Hepatocyte (in vitro differentiated cells): ENCODE measurements around the gene KRTAP22-2. TPM values are rescaled to one million over a fixed set of nuclear protein-coding genes. Genes with fewer than 3 reads are reported as not detected.

Experiments
- DNase-seq: peaks from one replicate; pipeline ENCODE4 v3.0.0-alpha.2; 2016; ENCODE audit warnings: low spot score
- H2AFZ ChIP-seq: fragments of 200-600 bp; sonication (generic); 2 replicates; pipeline ENCODE4 v1.6.0; 2016; ENCODE audit warnings: antibody characterized with exemption, mild to moderate bottlenecking
- H3K27ac ChIP-seq: fragments of 200-600 bp; sonication (generic); 2 replicates; pipeline ENCODE4 v1.5.1; 2016; ENCODE audit warnings: mild to moderate bottlenecking
- H3K27me3 ChIP-seq: fragments of 200-600 bp; sonication (generic); 2 replicates; pipeline ENCODE4 v1.6.1; 2016
- H3K36me3 ChIP-seq: fragments of 200-600 bp; sonication (generic); replicated peaks from 2 replicates; pipeline ENCODE4 v1.5.1; 2016; ENCODE audit warnings: low read depth; ENCODE audit not compliant: insufficient read depth
- H3K4me1 ChIP-seq: fragments of 200-600 bp; sonication (generic); 2 replicates; pipeline ENCODE4 v1.5.1; 2016; ENCODE audit warnings: mild to moderate bottlenecking, moderate library complexity; ENCODE audit not compliant: insufficient read depth
- H3K4me2 ChIP-seq: fragments of 200-600 bp; sonication (generic); 2 replicates; pipeline ENCODE4 v1.6.0; 2016
- H3K4me3 ChIP-seq: fragments of 200-600 bp; sonication (generic); 2 replicates; pipeline ENCODE4 v1.5.1; 2016; ENCODE audit warnings: mild to moderate bottlenecking
- H3K79me2 ChIP-seq: fragments of 200-600 bp; sonication (generic); 2 replicates; pipeline ENCODE4 v1.6.0; 2017; ENCODE audit warnings: mild to moderate bottlenecking
- H3K9me2 ChIP-seq: fragments of 200-600 bp; sonication (generic); replicated peaks from 2 replicates; pipeline ENCODE4 v1.6.0; 2017; ENCODE audit warnings: mild to moderate bottlenecking; ENCODE audit not compliant: insufficient read depth
- H3K9me3 ChIP-seq: fragments of 200-600 bp; sonication (generic); 2 replicates; pipeline ENCODE4 v1.5.1; 2016; ENCODE audit warnings: low read depth, mild to moderate bottlenecking
- H4K20me1 ChIP-seq: fragments of 200-600 bp; sonication (generic); 2 replicates; pipeline ENCODE4 v1.6.0; 2016; ENCODE audit warnings: mild to moderate bottlenecking; ENCODE audit not compliant: insufficient read depth, poor library complexity, severe bottlenecking
- CTCF ChIP-seq: fragments of 200-600 bp; sonication (generic); IDR thresholded peaks from 2 replicates; pipeline ENCODE4 v1.5.1; 2016; ENCODE audit warnings: antibody characterized with exemption, mild to moderate bottlenecking; ENCODE audit not compliant: poor library complexity
- EZH2 ChIP-seq: fragments of 200-600 bp; sonication (generic); IDR thresholded peaks from 2 replicates; pipeline ENCODE4 v1.6.1; 2016; ENCODE audit warnings: antibody characterized with exemption, mild to moderate bottlenecking, borderline replicate concordance
- EZH2phosphoT487 ChIP-seq: fragments of 200-600 bp; sonication (generic); IDR thresholded peaks from one replicate; pipeline ENCODE4 v1.6.1; 2018; ENCODE audit warnings: antibody characterized with exemption, mild to moderate bottlenecking, low read depth, moderate library complexity; ENCODE audit not compliant: unreplicated experiment, severe bottlenecking
- WGBS: methylation state at CpG from one replicate; pipeline ENCODE4 v1.1.6; 2016; ENCODE audit warnings: low lambda C conversion rate; ENCODE audit errors: missing lambda C conversion rate; 5-methylcytosine and 5-hydroxymethylcytosine counted together
- polyA plus RNA-seq: library from polyadenylated mRNA; unstranded; fragments of >200 nt; fragmentation: Nextera tagmentation; extraction: Ambion mirVana; gene quantifications from 2 replicates; pipeline ENCODE4 v1.2.1, GENCODE V29; 2016
- total RNA-seq: library from RNA; depleted of rRNA; stranded (reverse); fragments of >200 nt; gene quantifications from 2 replicates; pipeline ENCODE4 v1.2.3, GENCODE V29; 2014

KRTAP22-2 gene
- total and polyA plus RNA-seq, 2 experiments from 2014 or later, result not detected

- H2AFZ ChIP-seq, result no peak overlapping the region
- H3K9me2 ChIP-seq, result no peaks in the 10 kb centered on the region
- no peak overlapping the region for H3K4me2 ChIP-seq
- no peaks in the 10 kb centered on the region for H3K9me3 ChIP-seq
- no peak for DNase-seq
- no peak overlapping the region for H3K4me3 ChIP-seq
- H4K20me1 ChIP-seq, result no peaks in the 10 kb centered on the region
- no peaks in the 10 kb centered on the region for H3K27me3 ChIP-seq
- no peaks in the 10 kb centered on the region for H3K4me1 ChIP-seq
- no peaks in the 10 kb centered on the region for H3K36me3 ChIP-seq
- H3K79me2 ChIP-seq, result no peaks in the 10 kb centered on the region
- no peak overlapping the region for H3K27ac ChIP-seq
- WGBS, result 82% methylated on average over 4 of the region's 4 CpGs
- TF ChIP-seq EZH2, result no peak
Observed at GRCh38 chr21:30628109-30628508, 37.9 kb upstream of the KRTAP22-2 start.

- TF ChIP-seq EZH2 (no peak), CTCF (no peak), EZH2phosphoT487 (no peak)
- no peaks in the 10 kb centered on the region for H3K9me3 ChIP-seq
- 85% methylated on average over 4 of the region's 4 CpGs for WGBS
- H3K79me2 ChIP-seq, result no peaks in the 10 kb centered on the region
- H2AFZ ChIP-seq, result no peak overlapping the region
- no peaks in the 10 kb centered on the region for H3K4me1 ChIP-seq
- no peaks in the 10 kb centered on the region for H3K36me3 ChIP-seq
- no peak overlapping the region for H3K27ac ChIP-seq
- H3K27me3 ChIP-seq, result no peaks in the 10 kb centered on the region
- H4K20me1 ChIP-seq, result no peaks in the 10 kb centered on the region
- DNase-seq, result no peak
- H3K4me3 ChIP-seq, result no peak overlapping the region
- no peak overlapping the region for H3K4me2 ChIP-seq
- no peaks in the 10 kb centered on the region for H3K9me2 ChIP-seq
Observed at GRCh38 chr21:30625449-30626165, 35.4 kb upstream of the KRTAP22-2 start.

DNA sequence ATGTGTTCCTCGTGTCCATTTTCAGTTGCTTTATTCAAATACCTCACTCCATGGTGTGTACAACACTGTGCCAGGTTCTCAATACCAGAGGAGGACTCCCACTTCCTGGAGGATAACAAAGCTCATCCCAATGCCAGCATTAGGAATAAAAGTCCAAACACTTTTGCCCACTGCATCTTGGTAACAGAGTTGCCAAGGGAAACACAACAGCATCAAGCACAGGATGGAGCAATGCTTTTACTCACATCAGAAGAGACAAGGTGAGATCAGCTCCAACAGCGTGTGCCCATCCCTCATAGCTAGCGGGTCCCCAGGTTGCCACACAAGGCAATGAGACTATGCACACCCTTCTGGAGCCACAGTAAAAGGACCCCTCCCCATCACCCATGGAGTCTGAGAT, 33.2 kb upstream of the KRTAP22-2 start:
- 85% methylated on average over 3 of the region's 3 CpGs for WGBS
- no peaks in the 10 kb centered on the region for H3K9me3 ChIP-seq
- no peak overlapping the region for H2AFZ ChIP-seq
- H3K27ac ChIP-seq, result no peak overlapping the region
- H3K9me2 ChIP-seq, result no peaks in the 10 kb centered on the region
- no peak for DNase-seq
- H3K36me3 ChIP-seq, result no peaks in the 10 kb centered on the region
- H4K20me1 ChIP-seq, result no peaks in the 10 kb centered on the region
- H3K4me1 ChIP-seq, result no peaks in the 10 kb centered on the region
- H3K27me3 ChIP-seq, result no peaks in the 10 kb centered on the region
- TF ChIP-seq CTCF, result no peak
- no peak for TF ChIP-seq EZH2
- TF ChIP-seq EZH2phosphoT487, result no peak
- H3K4me3 ChIP-seq, result no peak overlapping the region
- no peaks in the 10 kb centered on the region for H3K79me2 ChIP-seq
- no peak overlapping the region for H3K4me2 ChIP-seq

- no peak within 1 kb of the TSS for H2AFZ ChIP-seq
- H3K79me2 ChIP-seq, result no peaks in the 10 kb centered on the region
- WGBS, result 81% methylated on average over 3 of the region's 3 CpGs
- no peaks in the 10 kb centered on the region for H4K20me1 ChIP-seq
- no peak within 1 kb of the TSS for H3K4me3 ChIP-seq
- no peaks in the 10 kb centered on the region for H3K27me3 ChIP-seq
- H3K9me3 ChIP-seq, result no peaks in the 10 kb centered on the region
- TF ChIP-seq CTCF (no peak), EZH2phosphoT487 (no peak), EZH2 (no peak)
- no peaks in the 10 kb centered on the region for H3K9me2 ChIP-seq
- no peaks in the 10 kb centered on the region for H3K36me3 ChIP-seq
- no peak for DNase-seq
- H3K27ac ChIP-seq, result no peak within 1 kb of the TSS
- H3K4me2 ChIP-seq, result no peak within 1 kb of the TSS
- no peaks in the 10 kb centered on the region for H3K4me1 ChIP-seq
Observed at GRCh38 chr21:30620522-30620921, 30.3 kb upstream of the KRTAP22-2 start, which contains the start of gene KRTAP20-4. KRTAP20-4 (plus strand) TSS chr21:30620627.
